Suppressor macrophage treated with lipopolysaccharide for 4 hours (primary cell): Measurements from ENCODE around the gene PPP6R2.
"Not testable (repeated sequence)": the region's sequence is repeated elsewhere in the genome, so short reads cannot be mapped to it uniquely, and the experiment has no call there.

Experiments
- DNase-seq: peaks from one replicate; pipeline ENCODE4 v3.0.0-alpha.2; 2020

The PPP6R2 gene

DNA sequence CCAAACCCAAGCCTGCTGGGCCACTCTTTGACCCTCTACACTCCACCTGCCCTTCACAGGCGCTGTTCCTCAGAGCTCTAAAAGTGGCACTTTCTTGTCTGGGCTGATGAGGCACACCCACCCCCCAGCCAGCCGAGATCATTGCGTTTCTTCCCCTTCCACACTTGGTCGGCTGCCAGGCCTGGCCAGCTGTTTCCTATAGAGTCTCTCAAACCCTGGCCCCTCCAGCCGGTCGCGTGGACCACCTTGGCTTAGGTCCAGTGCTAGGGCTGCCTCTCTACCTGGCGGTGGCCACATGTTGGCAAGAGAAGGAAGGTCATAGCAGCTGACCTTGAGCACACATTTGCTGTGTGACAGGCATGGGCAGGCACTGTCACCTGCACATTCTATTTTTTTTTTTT lies 60.6 kb downstream of the PPP6R2 start:
- DNase-seq: peak; percentile 68

DNA sequence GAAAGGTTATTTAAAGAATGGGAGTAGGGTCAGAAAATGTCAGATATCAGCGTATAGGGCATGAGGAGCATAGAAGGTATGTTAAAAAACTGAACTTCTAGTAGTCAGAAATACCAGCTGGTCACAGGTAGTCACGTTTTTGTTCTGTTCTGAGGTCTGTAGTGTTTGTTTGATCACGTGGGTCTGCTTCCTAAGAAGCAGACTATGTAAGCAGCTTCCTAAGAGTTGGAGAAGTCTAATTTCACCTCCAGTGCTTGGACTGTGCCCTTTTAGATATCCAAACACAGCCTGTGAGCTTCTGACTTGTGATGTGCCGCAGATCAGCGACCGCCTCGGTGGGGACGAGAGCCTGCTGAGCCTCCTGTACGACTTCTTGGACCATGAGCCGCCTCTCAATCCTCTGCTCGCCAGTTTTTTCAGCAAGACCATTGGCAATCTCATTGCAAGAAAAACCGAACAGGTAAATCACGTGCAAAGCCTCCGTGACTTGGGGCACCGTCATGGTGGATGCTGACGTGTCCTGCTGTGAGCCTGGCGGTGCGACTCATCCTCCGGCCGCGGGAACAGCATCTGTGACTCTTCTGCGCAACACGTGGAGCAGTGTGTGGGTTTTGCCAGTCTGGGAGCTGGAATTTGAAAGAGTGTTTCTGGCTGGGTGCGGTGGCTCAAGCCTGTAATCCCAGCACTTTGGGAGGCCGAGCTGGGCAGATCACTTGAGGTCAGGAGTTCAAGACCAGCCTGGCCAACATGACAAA lies 63.5 kb downstream of the PPP6R2 start:
- DNase-seq: no peak

DNA sequence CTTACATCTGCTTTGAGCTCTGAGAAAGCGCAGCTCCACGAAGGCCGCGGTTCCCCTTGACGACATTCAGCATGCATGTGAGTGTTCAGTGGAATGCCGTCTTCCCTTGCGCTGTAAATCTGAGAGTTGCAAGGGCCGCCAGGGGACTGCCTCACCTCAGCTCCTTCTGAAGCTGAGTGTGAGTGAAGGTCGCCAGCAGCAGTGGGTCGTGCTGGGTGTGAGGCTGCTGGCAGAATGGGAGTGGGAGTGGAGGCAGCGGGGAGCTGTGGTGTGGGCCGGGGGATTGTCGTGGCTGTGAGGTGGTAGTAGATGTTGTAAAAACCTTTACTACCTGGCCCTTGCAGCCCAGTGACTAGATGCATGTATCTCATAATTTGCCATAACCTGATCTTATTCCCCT lies 65.2 kb downstream of the PPP6R2 start:
- no peak for DNase-seq

DNA sequence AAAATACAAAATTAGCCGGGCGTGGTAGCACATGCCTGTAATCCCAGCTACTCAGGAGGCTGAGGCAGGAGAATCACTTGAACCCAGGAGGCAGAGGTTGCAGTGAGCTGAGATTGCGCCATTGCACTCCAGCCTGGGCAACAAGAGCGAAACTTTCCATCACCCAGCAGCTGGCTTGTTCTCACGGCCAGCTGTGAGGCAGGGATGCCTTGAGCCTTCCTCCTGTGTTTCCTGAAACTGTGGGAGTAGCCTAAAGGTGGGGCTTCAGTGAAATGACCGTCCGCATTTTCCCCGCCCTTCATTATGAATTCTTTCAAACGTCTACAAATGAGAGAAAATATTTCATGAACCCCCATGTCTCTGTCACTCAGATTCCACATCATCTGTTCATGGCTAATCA lies 65.8 kb downstream of the PPP6R2 start:
- not testable (repeated sequence) for DNase-seq

DNA sequence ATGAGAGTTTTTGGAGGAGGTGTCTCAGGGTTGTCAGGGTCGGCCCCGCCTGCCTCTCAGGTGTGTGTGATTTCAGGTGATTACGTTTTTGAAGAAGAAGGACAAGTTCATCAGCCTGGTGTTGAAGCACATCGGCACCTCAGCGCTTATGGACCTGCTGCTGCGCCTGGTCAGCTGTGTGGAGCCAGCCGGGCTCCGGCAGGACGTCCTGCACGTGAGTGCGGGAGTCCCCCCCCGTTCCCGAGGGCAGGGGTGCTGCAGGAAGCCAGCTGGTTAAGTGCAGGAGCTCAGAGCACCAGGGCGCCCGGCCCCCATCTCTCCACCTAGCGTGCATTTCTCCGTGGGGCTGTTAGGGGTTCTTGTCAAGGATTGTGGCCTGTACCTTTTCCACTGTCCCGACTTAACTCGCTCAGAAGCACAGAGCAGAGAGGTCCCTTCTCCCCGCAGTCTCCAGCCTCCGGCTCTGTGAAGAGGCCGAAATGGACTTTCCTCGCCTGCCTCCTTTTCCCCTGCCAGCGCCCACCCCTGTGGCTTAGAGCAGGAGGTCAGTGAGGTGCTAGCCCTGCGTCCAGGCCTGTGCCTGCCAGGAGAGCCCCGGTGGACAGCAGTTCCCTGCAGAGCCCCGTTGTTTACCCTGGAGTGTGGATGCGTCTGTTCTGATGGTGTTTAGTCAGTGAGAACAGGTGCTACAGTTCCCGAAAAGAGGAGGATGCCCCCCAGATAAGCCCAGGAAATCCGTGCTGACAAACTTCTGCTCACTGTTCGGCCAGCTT lies 71.5 kb downstream of the PPP6R2 start:
- DNase-seq: no peak

DNA sequence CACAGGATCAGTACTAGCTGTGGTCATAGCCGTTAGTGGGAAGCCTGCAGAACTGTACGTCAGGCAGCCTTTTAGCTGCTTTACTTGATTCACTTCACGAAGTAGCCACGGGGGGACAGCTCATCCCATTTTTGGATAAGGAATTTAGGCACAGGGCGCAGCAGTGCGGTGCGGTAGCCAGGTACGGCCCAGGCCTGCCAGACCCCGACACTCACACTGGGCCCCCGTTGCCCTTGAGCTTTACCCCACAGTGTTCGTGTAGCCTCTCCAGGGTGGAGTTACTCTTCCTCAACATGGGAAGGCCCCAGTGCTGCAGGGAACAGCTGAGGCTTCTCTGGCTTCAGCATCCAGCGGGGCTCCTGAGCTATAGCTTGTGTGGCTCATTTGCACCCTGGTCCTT lies 72.3 kb downstream of the PPP6R2 start:
- DNase-seq: no peak

DNA sequence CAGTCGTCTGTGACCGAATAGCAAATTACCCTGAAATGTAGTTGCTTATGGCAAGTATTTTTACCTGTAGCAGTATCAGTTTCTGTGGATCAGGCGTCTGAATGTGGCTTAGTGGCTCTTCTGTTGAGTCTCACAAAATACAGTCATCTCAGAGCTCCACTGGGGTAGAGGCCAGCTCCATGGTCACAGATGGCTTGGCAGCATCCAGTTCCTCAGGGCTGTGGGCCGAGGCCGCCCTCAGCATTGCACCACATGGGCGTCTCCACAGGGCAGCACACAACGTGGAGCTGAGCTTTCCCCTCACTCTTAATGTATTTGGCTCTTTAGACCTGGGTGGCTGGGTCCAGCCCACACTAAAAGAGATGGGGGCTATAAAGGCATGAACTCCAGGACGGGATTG lies 73.9 kb downstream of the PPP6R2 start:
- no peak for DNase-seq

DNA sequence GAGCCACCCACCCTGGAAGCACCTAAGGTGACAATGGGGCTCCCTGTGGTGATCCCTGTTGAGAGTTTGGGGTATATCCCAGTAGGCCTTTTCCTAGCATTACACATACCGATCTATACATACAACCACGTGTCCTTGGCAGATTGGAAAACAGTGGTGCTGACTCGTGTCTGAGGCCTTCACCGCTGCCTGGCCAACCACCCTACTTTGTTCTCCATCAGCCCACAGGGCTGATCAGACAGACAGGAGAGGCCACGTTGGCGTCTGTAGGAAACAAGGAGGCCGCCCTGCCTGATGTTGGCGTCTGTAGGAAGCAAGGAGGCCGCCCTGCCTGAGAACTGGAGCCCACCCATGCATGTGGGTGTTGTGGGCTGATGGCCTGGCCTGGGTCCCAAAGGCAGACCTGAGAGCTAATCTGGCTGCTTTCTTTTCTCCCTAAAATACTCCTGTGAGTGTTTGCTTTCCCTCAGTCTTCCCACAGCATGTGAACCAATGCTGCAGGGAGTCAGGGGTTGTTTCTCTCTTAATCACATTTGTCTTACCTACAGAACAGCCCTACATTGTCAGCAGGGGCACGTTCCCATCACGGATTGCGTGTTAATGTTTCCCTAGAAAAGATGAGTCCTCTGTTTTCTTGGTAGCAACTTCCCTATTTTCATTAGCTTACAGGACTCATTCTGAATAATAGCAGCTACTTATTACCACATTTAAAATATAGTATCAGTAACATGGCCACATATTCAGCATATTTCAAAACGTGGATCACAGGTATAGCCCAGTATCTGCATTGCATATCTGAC lies 74.5 kb downstream of the PPP6R2 start:
- peak; percentile 58 for DNase-seq

DNA sequence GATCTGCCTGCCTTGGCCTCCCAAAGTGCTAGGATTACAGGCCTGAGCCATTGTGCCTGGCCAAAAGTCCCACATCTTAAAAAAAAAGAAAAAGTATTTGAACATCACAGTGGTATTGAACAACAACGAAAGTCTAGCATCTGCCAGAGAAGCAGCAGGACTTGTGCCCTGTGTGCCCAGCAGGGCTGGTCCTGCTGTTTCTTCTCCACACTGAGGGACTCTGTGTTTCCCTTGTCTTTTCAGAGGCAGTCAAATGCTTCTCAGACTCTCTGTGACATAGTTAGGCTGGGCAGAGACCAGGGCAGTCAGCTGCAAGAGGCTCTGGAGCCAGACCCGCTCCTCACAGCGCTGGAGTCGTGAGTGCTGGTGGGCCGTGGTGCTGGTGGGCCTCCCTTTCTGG lies 75.5 kb downstream of the PPP6R2 start:
- DNase-seq: no peak

DNA sequence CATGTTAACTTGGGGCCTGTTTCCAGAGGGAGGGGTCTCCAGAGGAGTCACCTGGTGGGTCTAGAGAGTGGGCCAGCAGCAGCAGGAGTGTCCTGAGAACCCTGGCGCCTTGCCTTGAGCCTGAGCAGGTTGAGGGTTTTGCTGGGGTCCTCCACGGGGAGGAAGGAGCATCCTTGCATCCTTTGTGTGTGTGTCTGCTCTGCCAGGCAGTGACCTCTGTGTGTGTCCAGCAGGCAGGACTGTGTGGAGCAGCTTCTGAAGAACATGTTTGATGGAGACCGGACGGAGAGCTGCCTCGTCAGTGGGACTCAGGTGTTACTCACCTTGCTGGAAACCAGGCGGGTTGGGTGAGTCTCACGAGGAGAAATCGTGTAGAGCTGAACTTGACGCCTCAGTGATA lies 76.0 kb downstream of the PPP6R2 start:
- DNase-seq: no peak

DNA sequence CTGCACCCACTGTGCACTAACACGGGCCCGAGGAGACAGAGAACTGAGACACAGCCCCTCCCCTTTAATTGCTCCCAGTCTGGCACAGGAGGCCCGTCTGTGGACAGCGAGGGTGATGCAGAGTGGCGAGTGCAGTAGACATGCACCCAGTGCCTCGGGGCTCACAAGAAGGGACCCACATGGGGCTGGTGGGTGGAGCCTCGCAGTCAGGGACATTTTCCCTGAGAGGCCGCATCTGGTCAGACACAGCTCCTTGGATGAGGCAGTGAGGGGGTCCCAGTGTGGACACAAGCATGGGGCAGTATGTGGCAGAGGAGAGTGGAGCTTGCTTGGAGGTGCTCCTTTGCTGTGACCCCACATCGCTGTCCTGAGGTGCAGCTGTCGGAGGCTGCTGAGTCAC lies 76.9 kb downstream of the PPP6R2 start:
- DNase-seq: no peak

DNA sequence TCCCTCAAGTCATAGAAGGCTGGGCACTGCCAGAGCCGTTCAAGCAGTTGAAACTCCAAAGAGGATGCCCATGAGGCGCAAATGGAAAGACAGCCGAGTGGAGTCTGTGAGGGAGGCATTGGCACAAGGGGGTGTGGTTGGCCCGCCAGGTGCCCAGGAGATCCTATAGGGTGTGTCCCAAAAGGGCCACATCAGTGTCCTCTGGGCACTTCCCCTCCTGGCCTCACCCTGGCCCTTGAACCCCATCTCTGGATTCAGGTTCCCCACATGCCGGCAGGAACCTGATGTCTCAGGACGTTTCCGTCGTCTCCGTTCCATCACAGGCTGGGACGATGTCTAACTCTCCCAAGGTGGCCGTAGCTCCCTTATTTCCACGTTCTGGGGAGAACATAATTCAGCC lies 77.5 kb downstream of the PPP6R2 start:
- no peak for DNase-seq

DNA sequence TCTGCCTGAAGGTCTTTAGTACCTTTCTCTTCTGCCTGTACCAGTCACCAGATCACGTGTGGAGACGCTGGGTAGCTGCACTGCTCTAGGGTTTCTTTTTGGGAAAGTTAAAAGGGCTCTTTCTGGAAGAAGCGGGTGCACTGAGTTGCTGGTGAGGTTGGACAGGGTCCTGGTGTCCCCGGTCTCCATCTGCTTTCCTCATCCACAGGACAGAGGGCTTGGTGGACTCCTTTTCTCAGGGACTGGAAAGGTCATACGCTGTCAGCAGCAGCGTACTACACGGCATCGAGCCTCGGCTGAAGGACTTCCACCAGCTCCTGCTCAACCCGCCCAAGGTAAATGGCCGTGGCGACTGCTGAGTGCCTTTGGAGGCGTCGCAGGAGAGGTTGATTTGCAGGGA lies 78.9 kb downstream of the PPP6R2 start:
- DNase-seq: no peak

DNA sequence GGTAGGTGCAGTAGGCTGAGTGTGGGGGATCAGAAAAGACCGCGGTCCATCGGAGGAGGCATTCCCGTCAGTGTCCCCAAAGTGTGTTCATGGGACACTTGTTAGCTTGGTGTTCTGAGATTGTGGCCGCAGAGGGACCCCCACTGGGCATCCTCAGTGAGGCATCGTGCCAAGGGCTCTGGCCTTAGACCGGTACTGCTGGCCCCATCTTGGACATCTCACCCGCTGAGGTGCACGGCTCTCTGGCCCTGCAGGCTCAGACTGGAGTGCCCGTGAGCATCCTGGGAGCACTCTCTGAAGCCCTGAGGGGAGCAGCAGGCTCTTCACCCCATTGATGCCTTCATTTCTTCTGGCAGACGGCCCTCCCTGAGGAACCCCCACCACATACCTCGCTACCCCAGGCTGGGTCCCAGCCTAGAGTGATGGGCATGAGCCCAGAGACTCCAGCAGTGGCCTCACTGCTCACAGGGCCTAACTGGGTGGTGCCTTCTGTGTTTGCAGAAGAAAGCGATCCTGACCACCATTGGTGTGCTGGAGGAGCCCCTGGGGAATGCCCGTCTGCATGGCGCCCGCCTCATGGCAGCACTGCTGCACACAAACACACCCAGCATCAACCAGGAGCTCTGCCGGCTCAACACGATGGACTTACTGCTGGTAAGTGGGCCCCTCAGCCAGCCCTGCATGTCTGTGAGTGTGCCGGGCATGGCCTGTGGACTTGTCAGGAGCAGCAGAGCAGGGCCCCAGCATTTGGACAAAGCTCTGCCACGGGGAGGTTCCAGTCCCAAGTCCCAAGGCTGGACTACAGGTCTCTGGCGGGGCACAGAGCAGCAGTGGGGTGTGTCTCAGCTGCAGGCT lies 80.1 kb downstream of the PPP6R2 start:
- DNase-seq: no peak

DNA sequence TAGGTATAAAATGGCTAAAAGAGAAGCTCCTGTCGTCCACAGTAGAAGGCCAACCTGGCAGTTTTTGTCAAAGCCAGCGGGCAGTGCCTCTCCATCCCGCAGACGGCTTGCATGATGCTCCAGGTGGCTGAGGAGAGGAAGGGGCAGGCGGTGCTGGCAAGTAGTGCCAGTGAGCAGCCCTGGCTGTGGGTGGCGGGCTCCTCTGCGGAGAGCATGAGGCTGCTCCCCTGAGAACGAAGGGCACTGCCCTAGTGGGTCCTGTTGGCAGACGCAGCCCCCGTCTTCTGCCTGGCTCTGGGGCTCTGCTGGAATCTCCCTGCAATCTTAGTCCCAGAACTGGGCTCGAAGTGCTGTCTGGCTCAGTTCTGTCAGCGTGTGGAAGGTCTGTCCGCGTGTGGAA lies 80.8 kb downstream of the PPP6R2 start:
- no peak for DNase-seq

DNA sequence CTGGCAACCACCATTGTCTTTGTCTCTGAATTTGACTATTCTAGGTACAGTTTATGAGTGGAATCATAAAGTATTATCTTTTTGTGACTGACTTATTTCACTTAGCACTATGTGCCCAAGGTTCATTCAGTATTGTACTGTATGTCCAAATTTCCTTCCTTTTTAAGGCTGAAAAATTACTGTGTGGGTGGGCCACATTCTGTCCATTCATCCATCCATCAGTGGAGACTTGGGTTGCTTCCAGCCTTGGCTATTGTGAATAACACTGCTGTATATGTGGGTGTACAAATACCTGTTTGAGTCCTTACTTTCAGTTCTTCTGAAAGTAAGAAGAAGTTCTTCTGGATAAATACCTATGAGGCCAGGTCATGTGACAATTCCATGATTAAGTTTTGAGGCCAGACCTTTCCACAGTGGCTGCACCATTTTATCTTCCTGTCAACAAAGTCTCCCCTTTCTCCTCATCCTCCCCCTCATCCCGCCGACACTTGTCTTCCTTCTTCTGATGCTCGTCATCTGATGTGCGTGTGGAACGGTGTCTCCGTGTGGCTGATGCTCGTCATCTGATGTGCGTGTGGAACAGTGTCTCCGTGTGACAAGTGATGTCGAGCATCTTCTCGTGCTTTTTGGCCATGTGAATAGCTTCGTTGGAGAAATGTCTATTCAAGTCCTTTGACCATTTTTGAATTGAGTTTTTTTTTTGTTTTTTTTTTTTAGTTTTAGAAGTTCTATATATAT lies 82.2 kb downstream of the PPP6R2 start:
- DNase-seq: no peak

DNA sequence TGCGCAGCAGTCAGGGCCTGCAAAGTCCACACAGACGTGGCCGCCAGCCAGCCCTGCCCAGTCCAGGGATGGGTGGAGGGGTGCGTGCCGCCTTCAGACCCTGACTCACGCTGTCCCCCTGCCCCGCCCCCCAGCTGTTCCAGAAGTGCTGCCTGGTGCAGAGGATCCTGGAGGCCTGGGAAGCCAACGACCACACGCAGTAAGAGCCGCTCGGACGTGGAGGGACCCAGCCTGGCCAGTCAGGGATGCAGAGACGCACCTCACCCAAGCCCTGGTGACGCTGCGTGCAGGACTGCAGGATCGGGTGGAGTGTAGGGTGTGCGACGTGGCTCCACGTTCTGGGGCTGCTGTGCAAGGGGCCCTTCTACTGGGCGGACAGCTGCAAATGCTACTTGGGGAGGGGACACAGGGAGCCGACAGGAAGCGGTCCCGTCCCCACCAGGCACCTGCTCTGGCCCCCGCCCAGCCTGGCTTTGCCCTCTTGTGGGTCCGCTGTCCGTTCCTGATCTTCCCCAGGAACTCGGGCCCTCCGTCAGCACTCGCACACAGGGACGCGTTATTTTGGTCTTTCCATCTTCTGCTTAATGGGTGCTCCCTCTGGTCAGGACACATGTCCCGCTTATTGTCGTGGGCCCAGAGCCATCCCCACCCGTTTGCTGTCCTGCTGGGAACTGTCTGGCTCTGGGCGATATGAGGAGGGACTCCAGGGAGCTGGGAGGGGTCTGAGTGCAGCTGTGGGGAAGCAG lies 89.2 kb downstream of the PPP6R2 start:
- no peak for DNase-seq

DNA sequence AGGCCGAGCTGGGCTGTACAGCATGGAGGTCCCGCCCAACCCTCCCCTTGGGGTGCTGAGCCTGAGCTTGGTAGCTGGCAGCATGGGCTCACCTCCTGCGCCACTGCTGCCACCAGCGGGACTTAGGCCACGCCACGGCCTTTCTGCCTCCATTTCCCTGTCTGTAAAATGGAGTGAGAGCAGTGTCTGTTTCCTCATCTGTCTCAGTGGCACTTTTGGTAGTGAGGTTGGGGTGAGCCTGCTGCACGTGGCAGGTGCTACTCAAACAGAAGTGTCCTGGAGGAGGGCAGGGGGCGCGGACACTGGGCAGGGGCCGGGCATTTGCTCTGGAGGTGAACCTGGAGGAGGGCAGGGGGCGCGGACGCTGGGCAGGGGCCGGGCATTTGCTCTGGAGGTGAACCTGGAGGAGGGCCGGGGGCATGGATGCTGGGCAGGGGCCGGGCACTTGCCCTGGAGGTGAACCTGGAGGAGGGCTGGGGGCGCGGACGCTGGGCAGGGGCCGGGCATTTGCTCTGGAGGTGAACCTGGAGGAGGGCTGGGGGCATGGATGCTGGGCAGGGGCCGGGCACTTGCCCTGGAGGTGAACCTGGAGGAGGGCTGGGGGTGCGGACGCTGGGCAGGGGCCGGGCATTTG lies 89.9 kb downstream of the PPP6R2 start:
- not testable (repeated sequence) for DNase-seq

DNA sequence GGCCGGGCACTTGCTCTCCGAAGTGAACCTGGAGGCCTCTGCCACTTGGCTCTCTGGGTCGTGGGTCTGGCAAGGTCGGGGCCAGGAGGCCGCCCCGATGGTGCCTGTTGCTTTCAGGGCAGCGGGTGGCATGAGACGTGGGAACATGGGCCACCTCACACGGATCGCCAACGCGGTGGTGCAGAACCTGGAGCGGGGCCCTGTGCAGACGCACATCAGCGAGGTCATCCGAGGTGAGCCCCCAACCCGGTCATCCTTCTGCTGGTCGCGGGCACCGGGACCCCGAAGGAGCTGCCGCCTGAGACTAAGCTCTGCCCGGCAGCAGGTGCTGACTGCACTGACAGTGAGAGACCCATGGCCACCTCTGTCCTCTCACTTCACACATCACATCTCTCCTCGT lies 91.7 kb downstream of the PPP6R2 start:
- no peak for DNase-seq

DNA sequence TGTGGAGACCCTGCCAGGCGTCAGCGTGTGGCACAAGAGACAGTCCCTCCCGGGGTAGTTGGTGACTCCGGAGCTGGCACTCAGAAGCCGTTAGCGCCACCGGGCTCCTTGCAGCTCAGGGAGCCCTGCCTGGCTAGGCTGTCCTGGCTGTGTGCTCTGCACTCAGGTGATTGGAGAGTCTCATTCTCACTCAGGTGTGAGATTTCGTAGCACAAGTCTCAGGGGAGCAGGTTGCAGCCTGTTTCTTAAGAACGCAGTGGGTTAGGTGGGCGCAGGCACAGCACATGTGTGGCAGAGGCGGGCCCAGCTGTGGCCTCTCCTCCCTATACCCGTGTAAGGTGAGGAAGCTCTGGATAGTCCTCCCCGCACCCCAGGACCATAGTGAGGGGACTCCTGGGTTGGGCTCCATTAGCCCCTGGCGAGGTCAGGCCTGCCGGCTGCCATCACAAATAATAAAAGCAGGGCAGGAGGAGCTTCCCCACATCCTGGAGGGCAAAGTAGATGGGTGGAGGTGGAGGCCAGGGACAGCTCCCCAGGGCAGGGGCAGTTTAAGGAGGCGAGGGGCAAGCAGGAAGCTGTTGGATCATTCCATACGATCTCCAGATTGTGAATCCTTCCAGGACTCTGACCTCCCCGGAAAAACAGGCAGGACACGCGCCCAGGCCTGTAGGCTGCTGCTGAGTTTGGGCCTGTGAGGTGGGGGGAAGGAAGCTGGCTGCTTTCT lies 92.3 kb downstream of the PPP6R2 start:
- DNase-seq: no peak
